Mesenchymal stem cell (in vitro differentiated cells and primary cell): ENCODE measurements around the gene PRKCQ.

Experiments used
- DNase-seq: peaks from one replicate; pipeline ENCODE4 v3.0.0-alpha.2; 2013
- H2AFZ ChIP-seq: one replicate; pipeline ENCODE4 v1.6.1; 2013; ENCODE audit warnings: low read depth, mild to moderate bottlenecking, control low read depth, inconsistent platforms, low read length, moderate library complexity
- H2AK5ac ChIP-seq: 2 replicates; pipeline ENCODE4 v1.6.1; 2013; ENCODE audit warnings: low read length, moderate library complexity, mild to moderate bottlenecking, inconsistent platforms; ENCODE audit not compliant: severe bottlenecking
- H2BK120ac ChIP-seq: one replicate; pipeline ENCODE4 v1.6.1; 2013; ENCODE audit warnings: low read depth, mild to moderate bottlenecking, inconsistent platforms, low read length, moderate library complexity
- H2BK12ac ChIP-seq, 2 experiments: one replicate each; pipeline ENCODE4 v1.6.1; 2013; ENCODE audit warnings: inconsistent platforms in 2 of 2, low read length in 2 of 2, mild to moderate bottlenecking in 2 of 2, moderate library complexity in 2 of 2, control low read depth in 1 of 2
- H2BK15ac ChIP-seq: one replicate; pipeline ENCODE4 v1.6.1; 2013; ENCODE audit warnings: mild to moderate bottlenecking, low read depth, inconsistent platforms; ENCODE audit not compliant: poor library complexity, severe bottlenecking
- H2BK5ac ChIP-seq: 2 replicates; pipeline ENCODE4 v1.6.1; 2013; ENCODE audit warnings: low read depth, mild to moderate bottlenecking, low read length, control low read depth, inconsistent platforms; ENCODE audit not compliant: poor library complexity, severe bottlenecking
- H3K14ac ChIP-seq, 2 experiments: one replicate each; pipeline ENCODE4 v1.6.1; 2013; ENCODE audit warnings: inconsistent platforms in 2 of 2, low read length in 2 of 2, control low read depth in 1 of 2, mild to moderate bottlenecking in 1 of 2, moderate library complexity in 1 of 2
- H3K18ac ChIP-seq, 2 experiments: one replicate each; pipeline ENCODE4 v1.6.1; 2013; ENCODE audit warnings: inconsistent platforms in 2 of 2, low read length in 2 of 2, control low read depth in 1 of 2, low read depth in 1 of 2, mild to moderate bottlenecking in 1 of 2
- H3K23ac ChIP-seq, 2 experiments: one replicate each; pipeline ENCODE4 v1.6.1; 2013; ENCODE audit warnings: inconsistent platforms in 2 of 2, low read length in 2 of 2, mild to moderate bottlenecking in 2 of 2, moderate library complexity in 2 of 2, control low read depth in 1 of 2
- H3K27ac ChIP-seq: 2 replicates; pipeline ENCODE4 v1.5.1; 2013; ENCODE audit warnings: mild to moderate bottlenecking, moderate library complexity, low read length, control low read depth, inconsistent platforms; ENCODE audit not compliant: poor library complexity, severe bottlenecking
- H3K27me3 ChIP-seq, 2 experiments: 2 replicates each; pipeline versions ENCODE4 v1.6.1 to v1.7.0; 2013; ENCODE audit warnings: low read length in 2 of 2, mild to moderate bottlenecking in 2 of 2, moderate library complexity in 2 of 2, control low read depth in 1 of 2, inconsistent platforms in 1 of 2; ENCODE audit not compliant: control insufficient read depth in 1 of 2, insufficient read depth in 1 of 2
- H3K36me3 ChIP-seq, 2 experiments: 2 replicates each; pipeline versions ENCODE4 v1.6.1 to v1.7.0; 2013; ENCODE audit warnings: low read length in 2 of 2, control low read depth in 1 of 2, inconsistent platforms in 1 of 2, low read depth in 1 of 2, mild to moderate bottlenecking in 1 of 2; ENCODE audit not compliant: insufficient read depth in 2 of 2, control insufficient read depth in 1 of 2
- H3K4ac ChIP-seq, 2 experiments: one replicate each; pipeline ENCODE4 v1.6.1; 2013; ENCODE audit warnings: inconsistent platforms in 2 of 2, low read length in 2 of 2, mild to moderate bottlenecking in 2 of 2, moderate library complexity in 2 of 2, control low read depth in 1 of 2, low read depth in 1 of 2
- H3K4me1 ChIP-seq: 2 replicates; pipeline ENCODE4 v1.6.1; 2013; ENCODE audit warnings: low read depth, low read length, control low read depth; ENCODE audit not compliant: control insufficient read depth, insufficient read depth
- H3K4me2 ChIP-seq: 2 replicates; pipeline ENCODE4 v1.6.1; 2013; ENCODE audit warnings: low read length, mild to moderate bottlenecking, inconsistent platforms; ENCODE audit not compliant: poor library complexity, severe bottlenecking
- H3K4me3 ChIP-seq, 2 experiments: 2 replicates each; pipeline versions ENCODE4 v1.5.1 to v1.7.0; 2013; ENCODE audit warnings: low read length in 2 of 2, mild to moderate bottlenecking in 2 of 2, control low read depth in 1 of 2, low read depth in 1 of 2; ENCODE audit not compliant: insufficient read depth in 1 of 2
- H3K79me1 ChIP-seq: replicated peaks from 2 replicates; pipeline ENCODE4 v1.6.1; 2013; ENCODE audit warnings: mild to moderate bottlenecking, control low read depth, low read length, inconsistent platforms; ENCODE audit not compliant: poor library complexity, severe bottlenecking
- H3K9ac ChIP-seq: 2 replicates; pipeline ENCODE4 v1.7.0; 2013; ENCODE audit warnings: mild to moderate bottlenecking, low read length, moderate library complexity
- H3K9me3 ChIP-seq: 2 replicates; pipeline ENCODE4 v1.7.0; 2013; ENCODE audit warnings: mild to moderate bottlenecking, low read length; ENCODE audit not compliant: control insufficient read depth
- H4K8ac ChIP-seq: one replicate; pipeline ENCODE4 v1.6.1; 2013; ENCODE audit warnings: inconsistent platforms, mild to moderate bottlenecking, low read length, moderate library complexity
- H4K91ac ChIP-seq: one replicate; pipeline ENCODE4 v1.6.1; 2013; ENCODE audit warnings: mild to moderate bottlenecking, low read length, inconsistent platforms
- WGBS: methylation state at CpG from one replicate; pipeline ENCODE4 v1.1.7; 2013; ENCODE audit warnings: mixed read lengths; 5-methylcytosine and 5-hydroxymethylcytosine counted together

Gene PRKCQ

GRCh38 chr10:6399879-6400278 is 180.2 kb downstream of the PRKCQ start:
- H3K4me2 ChIP-seq, result no peak overlapping the region
- H3K4me1 ChIP-seq, result peaks cover 13% of the 10 kb centered on the region
- H2BK15ac ChIP-seq, result no peak overlapping the region
- no peak overlapping the region for H3K9ac ChIP-seq
- no peak overlapping the region for H2AFZ ChIP-seq
- peak overlapping the region in 1 of 2 experiments; percentile 6 for H3K4ac ChIP-seq
- no peaks in the 10 kb centered on the region for H3K9me3 ChIP-seq
- H4K8ac ChIP-seq, result no peak overlapping the region
- peaks cover 9 to 31% of the 10 kb centered on the region in 2 experiments for H3K27me3 ChIP-seq
- H3K14ac ChIP-seq, result no peak overlapping the region
- no peak overlapping the region for H3K23ac ChIP-seq
- H2BK120ac ChIP-seq, result no peak overlapping the region
- no peaks in the 10 kb centered on the region for H3K36me3 ChIP-seq
- no peak overlapping the region for H3K4me3 ChIP-seq
- H3K18ac ChIP-seq, result peak overlapping the region; percentile 4 to 14
- peak overlapping the region; percentile 19 for H4K91ac ChIP-seq
- no peak overlapping the region for H2BK5ac ChIP-seq
- H2BK12ac ChIP-seq, result peak overlapping the region; percentile 7 to 34
- WGBS, result 82% methylated on average over 7 of the region's 8 CpGs
- H3K27ac ChIP-seq, result no peak overlapping the region
- no peak overlapping the region for H2AK5ac ChIP-seq
- DNase-seq, result peak; percentile 12
- no peaks in the 10 kb centered on the region for H3K79me1 ChIP-seq

GRCh38 chr10:6399231-6399741 is 180.8 kb downstream of the PRKCQ start:
- H3K27me3 ChIP-seq, result peaks cover 9 to 26% of the 10 kb centered on the region in 2 experiments
- no peak overlapping the region for H2BK120ac ChIP-seq
- no peak overlapping the region for H2AFZ ChIP-seq
- peak; percentile 79 for DNase-seq
- H4K8ac ChIP-seq, result no peak overlapping the region
- H2BK15ac ChIP-seq, result no peak overlapping the region
- peaks cover 13% of the 10 kb centered on the region for H3K4me1 ChIP-seq
- H3K4me2 ChIP-seq, result no peak overlapping the region
- no peaks in the 10 kb centered on the region for H3K9me3 ChIP-seq
- H3K18ac ChIP-seq, result peak overlapping the region in 1 of 2 experiments; percentile 40
- H2AK5ac ChIP-seq, result no peak overlapping the region
- no peak overlapping the region for H3K4ac ChIP-seq
- H2BK5ac ChIP-seq, result no peak overlapping the region
- H4K91ac ChIP-seq, result no peak overlapping the region
- peak overlapping the region in 1 of 2 experiments; percentile 7 for H2BK12ac ChIP-seq
- no peak overlapping the region for H3K4me3 ChIP-seq
- H3K9ac ChIP-seq, result no peak overlapping the region
- H3K23ac ChIP-seq, result no peak overlapping the region
- no peak overlapping the region for H3K27ac ChIP-seq
- H3K14ac ChIP-seq, result no peak overlapping the region
- WGBS, result 5% methylated on average over 3 of the region's 5 CpGs
- H3K79me1 ChIP-seq, result no peaks in the 10 kb centered on the region
- no peaks in the 10 kb centered on the region for H3K36me3 ChIP-seq

- no peak overlapping the region for H4K8ac ChIP-seq
- H3K27ac ChIP-seq, result no peak overlapping the region
- H2AFZ ChIP-seq, result no peak overlapping the region
- 70% methylated on average over 2 of the region's 2 CpGs for WGBS
- H3K23ac ChIP-seq, result no peak overlapping the region
- H2BK15ac ChIP-seq, result no peak overlapping the region
- H3K4me1 ChIP-seq, result peaks cover 13% of the 10 kb centered on the region
- H2BK5ac ChIP-seq, result no peak overlapping the region
- no peak overlapping the region for H2BK120ac ChIP-seq
- H2AK5ac ChIP-seq, result no peak overlapping the region
- no peak for DNase-seq
- no peak overlapping the region for H2BK12ac ChIP-seq
- H3K27me3 ChIP-seq, result peaks cover 7 to 18% of the 10 kb centered on the region in 2 experiments
- no peak overlapping the region for H3K14ac ChIP-seq
- H3K79me1 ChIP-seq, result no peaks in the 10 kb centered on the region
- no peaks in the 10 kb centered on the region for H3K9me3 ChIP-seq
- no peak overlapping the region for H3K4ac ChIP-seq
- H3K18ac ChIP-seq, result no peak overlapping the region
- H3K4me2 ChIP-seq, result no peak overlapping the region
- H4K91ac ChIP-seq, result no peak overlapping the region
- H3K4me3 ChIP-seq, result no peak overlapping the region
- no peaks in the 10 kb centered on the region for H3K36me3 ChIP-seq
- H3K9ac ChIP-seq, result no peak overlapping the region
Measured at GRCh38 chr10:6398399-6398798, 181.7 kb downstream of the PRKCQ start.

- no peak overlapping the region for H3K4me3 ChIP-seq
- H2BK15ac ChIP-seq, result no peak overlapping the region
- H3K9ac ChIP-seq, result no peak overlapping the region
- no peak overlapping the region for H2AFZ ChIP-seq
- H2BK5ac ChIP-seq, result no peak overlapping the region
- no peak overlapping the region for H3K23ac ChIP-seq
- H3K14ac ChIP-seq, result no peak overlapping the region
- H3K4me2 ChIP-seq, result no peak overlapping the region
- no peak overlapping the region for H4K91ac ChIP-seq
- no peaks in the 10 kb centered on the region for H3K79me1 ChIP-seq
- peaks cover 2% of the 10 kb centered on the region for H3K9me3 ChIP-seq
- DNase-seq, result peak; percentile 12
- H3K36me3 ChIP-seq, result no peaks in the 10 kb centered on the region
- H3K4me1 ChIP-seq, result peaks cover 13% of the 10 kb centered on the region
- no peak overlapping the region for H2AK5ac ChIP-seq
- no peak overlapping the region for H2BK120ac ChIP-seq
- H4K8ac ChIP-seq, result no peak overlapping the region
- no peak overlapping the region for H3K4ac ChIP-seq
- WGBS, result 93% methylated on average over 3 of the region's 4 CpGs
- H3K27me3 ChIP-seq, result peaks cover 0 to 7% of the 10 kb centered on the region in 2 experiments
- H3K27ac ChIP-seq, result no peak overlapping the region
- H2BK12ac ChIP-seq, result no peak overlapping the region
- H3K18ac ChIP-seq, result no peak overlapping the region
Measured at GRCh38 chr10:6396652-6397051, 183.4 kb downstream of the PRKCQ start.
